SW 1271 (cell line): Measurements from ENCODE around the gene FAM83G.

Experiments
- DNase-seq, 2 experiments: peaks; one replicate each; lab custom pipeline; 2025; lab: John Stamatoyannopoulos, UW

The FAM83G gene

GRCh38 chr17:19005789-19006430 is 1.3 kb upstream of the FAM83G start:
- DNase-seq: no peak

GRCh38 chr17:19005137-19005773 is 691 bp upstream of the FAM83G start:
- no peak for DNase-seq

GRCh38 chr17:19003543-19004420 is 782 bp downstream of the FAM83G start:
- peak in 1 of 2 experiments; percentile 68 for DNase-seq

- DNase-seq: no peak
Observed at GRCh38 chr17:19002805-19003542, 1.6 kb downstream of the FAM83G start.

- DNase-seq: no peak
Observed at GRCh38 chr17:19001907-19002590, 2.5 kb downstream of the FAM83G start.

GRCh38 chr17:19000531-19001325 is 3.8 kb downstream of the FAM83G start:
- DNase-seq: no peak

GRCh38 chr17:18999911-19000310 is 4.7 kb downstream of the FAM83G start:
- no peak for DNase-seq

- no peak for DNase-seq
Observed at GRCh38 chr17:18999394-18999793, 5.2 kb downstream of the FAM83G start.

GRCh38 chr17:18997650-18998196 is 6.8 kb downstream of the FAM83G start:
- no peak for DNase-seq

- no peak for DNase-seq
Observed at GRCh38 chr17:18996458-18996857, 8.1 kb downstream of the FAM83G start.

- no peak for DNase-seq
Observed at GRCh38 chr17:18995220-18995619, 9.3 kb downstream of the FAM83G start.

- no peak for DNase-seq
Observed at GRCh38 chr17:18994631-18995030, 9.9 kb downstream of the FAM83G start.

GRCh38 chr17:18993905-18994526 is 10.5 kb downstream of the FAM83G start:
- DNase-seq: no peak

GRCh38 chr17:18992454-18993130 is 12.0 kb downstream of the FAM83G start:
- no peak for DNase-seq

GRCh38 chr17:18991531-18992315 is 12.8 kb downstream of the FAM83G start:
- DNase-seq: no peak

GRCh38 chr17:18990331-18990730 is 14.2 kb downstream of the FAM83G start:
- no peak for DNase-seq

GRCh38 chr17:18988546-18989173 is 15.9 kb downstream of the FAM83G start:
- DNase-seq: no peak
